ENCODE results near the gene S100A14.
A peak's percentile ranks its signal among the peaks of the same experiment; 100 is the strongest.

The S100A14 gene

DNA sequence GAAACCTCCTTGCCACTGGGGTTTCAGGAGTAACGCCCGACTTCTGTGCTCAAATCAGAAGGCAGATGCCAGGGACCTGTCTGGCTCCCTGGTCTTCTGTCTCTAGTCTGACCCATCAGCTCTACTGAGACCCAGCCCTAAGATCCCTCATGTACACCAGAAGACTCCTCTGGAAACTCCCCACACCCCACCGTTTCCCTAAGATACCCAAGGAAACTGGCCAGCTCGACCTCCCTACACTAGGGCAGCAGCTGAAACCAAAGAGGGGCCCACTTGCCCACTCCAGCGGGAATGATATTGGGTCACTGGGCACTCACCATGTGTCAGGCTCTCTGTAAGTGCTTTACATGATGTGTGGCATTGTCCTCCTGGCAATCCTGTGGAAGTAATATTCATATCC lies 2.7 kb downstream of the S100A14 start:
- ATAC-seq: no peak
- Mint-ChIP-seq H3K4me1 (no peaks in the 10 kb centered on the region), H3K27me3 (no peaks in the 10 kb centered on the region), H3K27ac (no peak overlapping the region), H3K9me3 (no peaks in the 10 kb centered on the region), H3K4me3 (no peak overlapping the region)
- DNase-seq: no peak

DNA sequence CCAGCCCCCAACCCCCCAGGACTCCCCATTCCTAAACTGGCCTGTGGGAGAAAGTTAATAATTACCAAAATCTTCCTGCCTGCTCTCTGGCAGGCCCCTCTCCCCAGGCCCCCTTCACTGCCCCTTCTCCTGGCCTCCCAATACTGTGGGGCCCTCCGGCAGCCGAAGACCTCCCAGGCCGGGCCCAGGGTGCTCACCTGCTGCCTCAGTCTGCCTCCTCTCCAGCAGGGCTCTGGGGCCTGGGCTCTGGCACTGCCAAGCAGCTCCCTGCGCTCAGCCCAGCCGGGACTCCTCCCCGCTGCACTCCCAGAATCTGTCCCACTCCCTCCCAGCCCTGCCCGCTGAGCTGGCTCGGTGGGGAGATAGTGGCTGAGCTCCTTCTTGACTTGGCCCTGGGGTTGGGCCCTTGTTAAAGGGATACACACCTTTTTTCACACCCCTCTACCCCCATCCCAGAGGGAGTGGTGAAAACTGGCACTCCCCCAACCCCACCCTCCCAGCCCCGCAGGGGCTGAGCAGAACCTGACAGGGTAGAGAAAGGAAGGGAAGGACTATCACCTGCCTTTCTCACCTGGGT lies 3.3 kb downstream of the S100A14 start, which contains the start of gene S100A16:
S100A16 (minus strand) TSS at position 383 of the 577 bp plus-strand sequence. CDS start 4,986 bp downstream, outside the sequence.
- Mint-ChIP-seq H3K27me3 (no peaks in the 10 kb centered on the region), H3K27ac (no peak within 1 kb of the TSS), H3K9me3 (no peaks in the 10 kb centered on the region), H3K4me1 (no peaks in the 10 kb centered on the region), H3K4me3 (no peak within 1 kb of the TSS)
- ATAC-seq (no peak), DNase-seq (no peak)

DNA sequence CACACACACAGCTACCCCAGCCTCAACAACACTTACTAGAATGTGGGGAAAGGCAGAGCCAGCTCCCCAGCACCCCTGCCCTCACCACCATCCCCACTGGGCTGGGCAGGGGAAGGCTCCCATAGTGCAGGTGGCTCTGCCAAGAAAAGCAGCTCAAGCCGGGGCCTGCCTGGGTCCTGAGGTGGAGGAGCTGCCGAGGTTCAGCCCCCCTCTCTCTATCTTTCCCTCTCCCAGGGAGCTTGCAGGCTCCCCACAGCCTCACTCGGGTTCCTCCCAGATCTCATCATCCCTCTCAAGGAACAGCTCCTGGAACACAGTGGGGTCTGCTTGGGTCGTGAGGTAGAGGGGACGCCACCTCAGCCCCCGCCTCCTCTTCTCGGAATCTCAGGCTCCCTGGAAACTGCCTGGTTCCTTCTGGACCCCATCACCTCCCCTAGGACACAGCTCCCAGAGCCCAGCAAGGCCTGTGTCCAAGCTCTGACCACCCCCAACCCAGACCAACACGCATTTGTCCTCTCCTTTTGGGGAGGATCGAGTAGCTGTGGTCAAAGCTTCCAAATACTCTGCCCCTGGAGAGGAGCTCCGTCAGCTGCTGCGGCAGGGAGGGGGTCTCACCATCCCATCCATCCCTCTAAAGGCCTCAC lies 3.9 kb downstream of the S100A14 start:
- no peaks in the 10 kb centered on the region for H3K27me3 Mint-ChIP-seq
- H3K9me3 Mint-ChIP-seq: no peaks in the 10 kb centered on the region
- DNase-seq: no peak
- H3K4me1 Mint-ChIP-seq: no peaks in the 10 kb centered on the region
- ATAC-seq: no peak
- H3K4me3 Mint-ChIP-seq: no peak overlapping the region
- no peak overlapping the region for H3K27ac Mint-ChIP-seq

DNA sequence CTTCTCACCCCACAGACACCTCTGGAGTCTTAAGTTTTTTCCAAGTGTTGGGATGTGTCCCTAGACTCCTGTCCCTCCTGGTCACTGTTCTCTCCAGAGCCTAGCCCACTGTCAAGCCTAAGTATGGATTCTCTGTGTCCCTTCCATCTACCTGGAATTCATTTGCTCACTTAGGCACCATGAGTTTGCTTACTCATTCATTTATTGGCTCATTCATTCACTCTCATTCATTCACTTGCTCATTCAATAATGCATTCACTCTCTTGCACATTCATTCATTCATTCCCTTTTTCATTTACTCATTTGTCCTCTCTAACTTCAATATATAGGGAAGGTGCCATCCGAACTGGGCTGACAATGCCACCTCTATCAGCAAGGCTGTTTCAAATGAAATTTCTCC lies 4.8 kb downstream of the S100A14 start:
- no peaks in the 10 kb centered on the region for H3K9me3 Mint-ChIP-seq
- peak overlapping the region in 1 of 2 donors; percentile 84 for H3K27ac Mint-ChIP-seq
- ATAC-seq: no peak
- no peak overlapping the region for H3K4me3 Mint-ChIP-seq
- no peak for DNase-seq
- H3K27me3 Mint-ChIP-seq: no peaks in the 10 kb centered on the region
- no peaks in the 10 kb centered on the region for H3K4me1 Mint-ChIP-seq

GRCh38 chr1:153610811-153611301 lies 5.3 kb downstream of the S100A14 start:
- H3K4me3 Mint-ChIP-seq: no peak overlapping the region
- no peaks in the 10 kb centered on the region for H3K9me3 Mint-ChIP-seq
- H3K4me1 Mint-ChIP-seq: no peaks in the 10 kb centered on the region
- H3K27me3 Mint-ChIP-seq: no peaks in the 10 kb centered on the region
- no peak for ATAC-seq
- peak overlapping the region in 1 of 2 donors; percentile 84 for H3K27ac Mint-ChIP-seq
- no peak for DNase-seq

DNA sequence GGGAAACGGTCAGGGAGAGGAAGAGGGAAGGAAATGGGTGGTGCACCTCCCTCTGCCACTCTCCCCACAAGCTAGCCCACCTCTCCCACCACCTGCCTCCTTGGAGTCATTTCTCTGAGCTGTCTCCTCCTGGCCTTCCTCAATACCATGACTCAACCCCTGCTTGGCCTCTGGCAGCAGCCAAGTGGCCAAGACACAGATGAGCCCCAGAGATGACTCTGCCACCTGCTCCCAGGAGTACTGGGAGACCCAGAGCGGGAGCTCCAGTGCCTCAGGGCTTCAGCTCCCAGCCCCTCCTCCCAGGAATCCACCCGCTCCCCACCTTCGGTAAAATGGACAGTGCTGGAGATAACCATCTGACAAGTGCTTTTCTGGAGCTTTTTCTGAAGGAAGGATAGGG lies 5.8 kb downstream of the S100A14 start:
- H3K4me1 Mint-ChIP-seq: no peaks in the 10 kb centered on the region
- DNase-seq (no peak), ATAC-seq (no peak)
- no peak overlapping the region for H3K4me3 Mint-ChIP-seq
- no peaks in the 10 kb centered on the region for H3K27me3 Mint-ChIP-seq
- no peaks in the 10 kb centered on the region for H3K9me3 Mint-ChIP-seq
- H3K27ac Mint-ChIP-seq: no peak overlapping the region

- DNase-seq (no peak), ATAC-seq (no peak)
- Mint-ChIP-seq H3K27ac (no peak overlapping the region), H3K9me3 (no peaks in the 10 kb centered on the region), H3K4me3 (no peak overlapping the region), H3K4me1 (no peaks in the 10 kb centered on the region), H3K27me3 (no peaks in the 10 kb centered on the region)
These were observed 6.6 kb downstream of the S100A14 start for GRCh38 chr1:153609585-153609907.

GRCh38 chr1:153608742-153609584 lies 7.2 kb downstream of the S100A14 start:
- DNase-seq: no peak
- Mint-ChIP-seq H3K27me3 (no peaks in the 10 kb centered on the region), H3K4me1 (no peaks in the 10 kb centered on the region), H3K27ac (peak overlapping the region in 1 of 2 donors; percentile 41), H3K4me3 (no peak overlapping the region), H3K9me3 (no peaks in the 10 kb centered on the region)
- ATAC-seq: no peak

DNA sequence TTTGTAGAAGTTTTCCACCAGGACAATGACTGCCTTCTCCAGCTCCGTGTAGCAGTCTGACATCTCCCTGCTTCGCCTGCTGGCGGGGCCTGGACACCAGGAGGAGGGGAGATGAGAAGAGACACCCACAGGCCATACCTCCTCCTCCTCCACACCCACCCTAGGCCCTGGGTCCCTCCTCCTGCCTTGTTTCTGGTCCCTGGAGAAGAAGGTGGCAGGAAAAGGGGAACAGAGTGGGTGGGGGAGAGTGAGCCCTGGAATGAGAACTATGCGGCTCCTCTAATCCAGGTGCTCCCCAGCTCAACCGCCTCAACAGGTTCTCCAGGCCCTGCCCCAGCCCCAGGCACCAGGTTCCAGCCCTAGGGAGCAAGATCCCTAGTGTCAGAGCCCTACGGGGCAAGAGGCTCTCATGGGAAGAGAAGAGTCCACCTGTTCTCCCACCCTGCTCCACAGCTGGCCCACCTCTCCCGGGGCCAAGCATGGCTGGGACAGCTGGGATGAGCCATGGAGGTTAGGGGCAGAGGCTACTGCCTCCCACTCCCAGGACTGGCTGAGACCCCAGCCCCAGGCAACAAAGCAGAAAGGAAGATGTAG lies 7.9 kb downstream of the S100A14 start:
- Mint-ChIP-seq H3K27me3 (no peaks in the 10 kb centered on the region), H3K9me3 (no peaks in the 10 kb centered on the region), H3K27ac (no peak overlapping the region), H3K4me3 (no peak overlapping the region), H3K4me1 (no peaks in the 10 kb centered on the region)
- ATAC-seq (no peak), DNase-seq (no peak)

DNA sequence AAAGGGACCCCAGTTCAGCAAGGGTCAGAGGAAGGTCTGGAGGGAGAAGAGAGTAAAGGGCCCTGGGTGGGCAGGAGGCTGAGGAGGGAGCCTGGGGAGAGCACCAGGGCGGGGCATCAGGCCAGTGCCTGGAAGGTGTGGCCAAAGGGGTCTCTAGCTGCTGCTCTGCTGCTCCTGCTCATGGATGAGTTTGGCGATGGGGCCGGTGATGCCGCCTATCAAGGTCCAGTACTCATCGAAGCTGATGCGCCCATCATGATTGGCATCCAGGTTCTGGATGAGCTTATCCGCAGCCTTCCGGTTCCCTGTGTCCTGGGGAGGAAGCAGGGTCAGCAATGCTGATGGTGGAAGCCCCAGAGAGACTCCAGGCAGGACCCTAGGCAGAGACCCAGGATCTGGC lies 8.7 kb downstream of the S100A14 start:
- peaks cover 5% of the 10 kb centered on the region for H3K4me1 Mint-ChIP-seq
- no peak overlapping the region for H3K4me3 Mint-ChIP-seq
- ATAC-seq (no peak), DNase-seq (no peak)
- H3K27me3 Mint-ChIP-seq: no peaks in the 10 kb centered on the region
- no peak overlapping the region for H3K27ac Mint-ChIP-seq
- H3K9me3 Mint-ChIP-seq: no peaks in the 10 kb centered on the region

DNA sequence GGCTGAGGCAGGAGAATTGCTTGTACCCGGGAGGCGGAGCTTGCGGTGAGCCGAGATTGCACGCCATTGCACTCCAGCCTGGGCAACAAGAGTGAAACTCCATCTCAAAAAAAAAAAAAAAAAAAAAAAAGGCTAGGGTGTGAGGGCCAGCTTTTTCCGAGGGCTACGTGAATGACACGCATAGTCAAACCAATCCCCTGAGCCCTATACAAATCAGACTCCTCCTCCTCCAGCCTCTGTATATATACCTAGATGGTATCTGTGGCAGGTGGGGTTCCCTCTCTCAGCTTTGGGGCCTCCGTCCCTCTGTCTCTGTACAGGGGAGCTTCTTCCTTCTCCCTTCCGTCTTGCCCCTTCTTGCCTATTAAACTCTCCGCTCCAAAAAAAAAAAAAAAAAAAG lies 9.9 kb downstream of the S100A14 start:
- DNase-seq (no peak), ATAC-seq (no peak)
- Mint-ChIP-seq H3K4me1 (peaks cover 12% of the 10 kb centered on the region), H3K27ac (no peak overlapping the region), H3K4me3 (no peak overlapping the region), H3K9me3 (no peaks in the 10 kb centered on the region), H3K27me3 (no peaks in the 10 kb centered on the region)

DNA sequence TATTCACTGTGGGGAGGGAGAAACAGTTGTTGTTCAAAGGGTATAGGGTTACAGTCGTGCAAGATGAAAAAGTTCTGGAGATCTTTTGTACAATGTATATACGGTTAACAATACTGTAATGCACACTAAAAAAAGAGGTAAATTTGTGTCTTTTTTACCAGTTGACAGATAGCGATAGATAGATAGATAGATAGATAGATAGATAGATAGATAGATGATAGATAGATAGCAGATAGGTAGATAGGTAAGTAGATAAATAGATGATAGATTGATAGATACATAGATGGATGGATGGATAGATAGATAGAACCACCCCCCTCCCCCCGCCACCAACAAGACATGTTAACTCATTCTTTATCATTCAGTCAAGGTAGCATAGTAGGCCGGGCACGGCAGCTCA lies 13.4 kb downstream of the S100A14 start:
- DNase-seq (no peak), ATAC-seq (no peak)
- no peaks in the 10 kb centered on the region for H3K27me3 Mint-ChIP-seq
- peaks cover 24% of the 10 kb centered on the region for H3K4me1 Mint-ChIP-seq
- no peak overlapping the region for H3K27ac Mint-ChIP-seq
- no peak overlapping the region for H3K4me3 Mint-ChIP-seq
- H3K9me3 Mint-ChIP-seq: no peaks in the 10 kb centered on the region

GRCh38 chr1:153599847-153600246 lies 16.3 kb downstream of the S100A14 start:
- DNase-seq: no peak
- H3K4me3 Mint-ChIP-seq: no peak overlapping the region
- no peak overlapping the region for H3K27ac Mint-ChIP-seq
- H3K9me3 Mint-ChIP-seq: no peaks in the 10 kb centered on the region
- ATAC-seq: no peak
- H3K27me3 Mint-ChIP-seq: no peaks in the 10 kb centered on the region
- H3K4me1 Mint-ChIP-seq: peaks cover 28% of the 10 kb centered on the region

GRCh38 chr1:153598309-153599172 lies 17.6 kb downstream of the S100A14 start:
- Mint-ChIP-seq H3K4me3 (peak overlapping the region in 1 of 2 donors; percentile 53), H3K27me3 (no peaks in the 10 kb centered on the region), H3K27ac (peak overlapping the region; percentile 17 to 36), H3K4me1 (peaks cover 28% of the 10 kb centered on the region), H3K9me3 (no peaks in the 10 kb centered on the region)
- DNase-seq (peak in 1 of 2 donors; percentile 12), ATAC-seq (peak; percentile 91)

DNA sequence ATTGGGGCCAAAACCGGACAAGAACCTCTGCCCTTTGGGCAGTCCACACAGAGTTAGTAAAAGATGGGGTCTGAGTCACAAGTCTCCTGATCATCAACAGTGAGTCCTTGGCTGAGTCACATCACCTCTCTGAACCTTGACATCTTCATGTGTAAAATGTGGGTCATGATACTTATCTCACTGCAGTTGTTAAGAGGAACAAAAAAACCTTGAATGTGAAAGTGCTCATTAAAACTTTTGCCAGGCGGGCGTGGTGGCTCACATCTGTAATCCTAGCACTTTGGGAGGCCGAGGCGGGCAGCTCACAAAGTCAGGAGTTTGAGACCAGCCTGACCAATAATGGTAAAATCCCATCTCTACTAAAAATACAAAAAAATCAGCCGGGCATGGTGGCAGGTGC lies 18.9 kb downstream of the S100A14 start:
- H3K4me1 Mint-ChIP-seq: peaks cover 21% of the 10 kb centered on the region
- H3K27me3 Mint-ChIP-seq: no peaks in the 10 kb centered on the region
- peak overlapping the region in 1 of 2 donors; percentile 36 for H3K27ac Mint-ChIP-seq
- no peak overlapping the region for H3K4me3 Mint-ChIP-seq
- ATAC-seq (peak; percentile 46), DNase-seq (no peak)
- H3K9me3 Mint-ChIP-seq: no peaks in the 10 kb centered on the region
